MM.1S (cell line): ENCODE measurements around the gene PRSS2.

Experiments used
- CTCF ChIP-seq: fragments of 300-600 bp; sonication (generic); IDR thresholded peaks from 2 replicates; pipeline ENCODE4 v1.5.1; 2016; ENCODE audit warnings: antibody characterized with exemption, low read length, mixed read lengths
- EZH2 ChIP-seq: fragments of 300-600 bp; sonication (generic); optimal IDR thresholded peaks from 2 replicates; pipeline ENCODE3; 2017; ENCODE audit warnings: low read depth, mild to moderate bottlenecking, antibody characterized with exemption, low read length, mixed read lengths

- no peak for TF ChIP-seq EZH2
- no peak for TF ChIP-seq CTCF
Measured at GRCh38 chr7:142722248-142722794, 48.4 kb upstream of the PRSS2 start.
